Neural crest cell (in vitro differentiated cells): ENCODE data around the gene ENO3. TPM values are rescaled to one million over a fixed set of nuclear protein-coding genes. Genes with fewer than 3 reads are reported as not detected.
A peak's percentile ranks its signal among the peaks of the same experiment; 100 is the strongest.
"Not testable (repeated sequence)": the region's sequence is repeated elsewhere in the genome, so short reads cannot be mapped to it uniquely, and the experiment has no call there.

Source experiments
- DNase-seq: peaks from one replicate; pipeline ENCODE4 v3.0.0; 2021; ENCODE audit warnings: low read depth, mixed read lengths, low spot score
- H3K27ac Mint-ChIP-seq: one replicate; pipeline ENCODE4 v1.8.0; 2021; ENCODE audit warnings: mild to moderate bottlenecking, mixed read lengths; ENCODE audit not compliant: unreplicated experiment
- H3K27me3 Mint-ChIP-seq: 2 replicates; pipeline ENCODE4 v1.8.0; 2021; ENCODE audit warnings: low read depth, mild to moderate bottlenecking, mixed read lengths
- H3K36me3 Mint-ChIP-seq: 2 replicates; pipeline ENCODE4 v1.8.0; 2021; ENCODE audit warnings: low read depth, mild to moderate bottlenecking, mixed read lengths
- H3K4me1 Mint-ChIP-seq: 2 replicates; pipeline ENCODE4 v1.8.0; 2021; ENCODE audit warnings: mixed read lengths
- H3K4me3 Mint-ChIP-seq: one replicate; pipeline ENCODE4 v1.8.0; 2021; ENCODE audit warnings: mild to moderate bottlenecking, mixed read lengths
- H3K9me3 Mint-ChIP-seq: 2 replicates; pipeline ENCODE4 v1.8.0; 2021; ENCODE audit warnings: mixed read lengths
- CTCF ChIP-seq: fragments of 200-600 bp; sonication (generic); conservative IDR thresholded peaks from 2 replicates; pipeline ENCODE4 v1.5.0; 2021; ENCODE audit warnings: antibody characterized with exemption, mild to moderate bottlenecking
- total RNA-seq: library from RNA; stranded (reverse); gene quantifications from 2 replicates; pipeline ENCODE4 v1.2.1, GENCODE V29; 2021

ENO3 gene
- total RNA-seq, 1 donor from 2014 or later: 10.6 TPM

GRCh38 chr17:4921320-4921719 lies 29.6 kb upstream of the ENO3 start:
- no peaks in the 10 kb centered on the region for H3K36me3 Mint-ChIP-seq
- H3K27me3 Mint-ChIP-seq: peaks cover 3% of the 10 kb centered on the region
- no peak for DNase-seq
- no peak overlapping the region for H3K4me3 Mint-ChIP-seq
- no peaks in the 10 kb centered on the region for H3K9me3 Mint-ChIP-seq
- H3K27ac Mint-ChIP-seq: no peak overlapping the region
- TF ChIP-seq CTCF: no peak
- no peaks in the 10 kb centered on the region for H3K4me1 Mint-ChIP-seq

GRCh38 chr17:4926577-4927335 lies 24.2 kb upstream of the ENO3 start:
- H3K9me3 Mint-ChIP-seq, H3K27ac Mint-ChIP-seq, H3K27me3 Mint-ChIP-seq, DNase-seq, H3K4me3 Mint-ChIP-seq, H3K36me3 Mint-ChIP-seq, H3K4me1 Mint-ChIP-seq: not testable (repeated sequence)

- H3K9me3 Mint-ChIP-seq: no peaks in the 10 kb centered on the region
- peaks cover 4% of the 10 kb centered on the region for H3K36me3 Mint-ChIP-seq
- no peaks in the 10 kb centered on the region for H3K27me3 Mint-ChIP-seq
- no peak for TF ChIP-seq CTCF
- H3K4me1 Mint-ChIP-seq: no peaks in the 10 kb centered on the region
- no peak for DNase-seq
- no peak overlapping the region for H3K27ac Mint-ChIP-seq
- no peak overlapping the region for H3K4me3 Mint-ChIP-seq
Observed at GRCh38 chr17:4928881-4929280, 22.0 kb upstream of the ENO3 start.

- peak within 1 kb of the TSS; percentile 87 for H3K27ac Mint-ChIP-seq
- no peak for TF ChIP-seq CTCF
- H3K36me3 Mint-ChIP-seq: peaks cover 8% of the 10 kb centered on the region
- H3K9me3 Mint-ChIP-seq: no peaks in the 10 kb centered on the region
- H3K4me3 Mint-ChIP-seq: peak within 1 kb of the TSS; percentile 8
- no peak for DNase-seq
- H3K27me3 Mint-ChIP-seq: no peaks in the 10 kb centered on the region
- H3K4me1 Mint-ChIP-seq: peaks cover 13% of the 10 kb centered on the region
Observed at GRCh38 chr17:4931963-4932362, 19.0 kb upstream of the ENO3 start, which contains the start of gene GP1BA. TSS of gene GP1BA (plus strand) at chr17:4932277. CDS start at chr17:4932605, 328 bp downstream.

- Mint-ChIP-seq H3K9me3 (no peaks in the 10 kb centered on the region), H3K4me3 (peak overlapping the region; percentile 8), H3K4me1 (peaks cover 13% of the 10 kb centered on the region), H3K27me3 (no peaks in the 10 kb centered on the region), H3K27ac (peak overlapping the region; percentile 71), H3K36me3 (peaks cover 8% of the 10 kb centered on the region)
- TF ChIP-seq CTCF: no peak
- DNase-seq: no peak
Observed at GRCh38 chr17:4932756-4933155, 18.2 kb upstream of the ENO3 start.

- Mint-ChIP-seq H3K9me3 (no peaks in the 10 kb centered on the region), H3K4me1 (peaks cover 18% of the 10 kb centered on the region), H3K27ac (peak overlapping the region; percentile 57), H3K36me3 (peaks cover 8% of the 10 kb centered on the region), H3K27me3 (no peaks in the 10 kb centered on the region), H3K4me3 (peak overlapping the region; percentile 79)
- DNase-seq: no peak
- no peak for TF ChIP-seq CTCF
Observed at GRCh38 chr17:4933646-4934045, 17.3 kb upstream of the ENO3 start.
